CD4-positive, alpha-beta T cell treated with Interleukin-17A for 1 hour (primary cell): ENCODE results near the gene SORCS2.

ENCODE experiments used
- DNase-seq: peaks from one replicate; pipeline ENCODE4 v3.0.0-alpha.2; 2020

Gene SORCS2

GRCh38 chr4:7649741-7650531 lies 457.6 kb downstream of the SORCS2 start:
- peak; percentile 66 for DNase-seq

- DNase-seq = no peak
Observed at GRCh38 chr4:7650606-7651385, 458.5 kb downstream of the SORCS2 start.

- DNase-seq = no peak
Observed at GRCh38 chr4:7651461-7651921, 459.2 kb downstream of the SORCS2 start.

GRCh38 chr4:7652006-7652405 lies 459.7 kb downstream of the SORCS2 start:
- no peak for DNase-seq

- DNase-seq = peak; percentile 20
Observed at GRCh38 chr4:7652451-7652881, 460.1 kb downstream of the SORCS2 start.

- DNase-seq = no peak
Observed at GRCh38 chr4:7652906-7653305, 460.6 kb downstream of the SORCS2 start.

GRCh38 chr4:7653510-7654369 lies 461.4 kb downstream of the SORCS2 start:
- no peak for DNase-seq

GRCh38 chr4:7654550-7655445 lies 462.5 kb downstream of the SORCS2 start:
- no peak for DNase-seq

- DNase-seq = no peak
Observed at GRCh38 chr4:7655511-7656243, 463.3 kb downstream of the SORCS2 start.

GRCh38 chr4:7656244-7656800 lies 464.0 kb downstream of the SORCS2 start:
- no peak for DNase-seq

GRCh38 chr4:7657545-7658297 lies 465.4 kb downstream of the SORCS2 start:
- no peak for DNase-seq

- DNase-seq = no peak
Observed at GRCh38 chr4:7658341-7659204, 466.2 kb downstream of the SORCS2 start.

- no peak for DNase-seq
Observed at GRCh38 chr4:7659429-7660175, 467.3 kb downstream of the SORCS2 start.

GRCh38 chr4:7660176-7661039 lies 468.1 kb downstream of the SORCS2 start:
- DNase-seq = no peak

GRCh38 chr4:7661066-7661748 lies 468.9 kb downstream of the SORCS2 start:
- DNase-seq = no peak

GRCh38 chr4:7661846-7662506 lies 469.6 kb downstream of the SORCS2 start:
- DNase-seq = no peak
